Measurements from ENCODE around the gene PCGF3.

- TF ChIP-seq, protein P1, sequence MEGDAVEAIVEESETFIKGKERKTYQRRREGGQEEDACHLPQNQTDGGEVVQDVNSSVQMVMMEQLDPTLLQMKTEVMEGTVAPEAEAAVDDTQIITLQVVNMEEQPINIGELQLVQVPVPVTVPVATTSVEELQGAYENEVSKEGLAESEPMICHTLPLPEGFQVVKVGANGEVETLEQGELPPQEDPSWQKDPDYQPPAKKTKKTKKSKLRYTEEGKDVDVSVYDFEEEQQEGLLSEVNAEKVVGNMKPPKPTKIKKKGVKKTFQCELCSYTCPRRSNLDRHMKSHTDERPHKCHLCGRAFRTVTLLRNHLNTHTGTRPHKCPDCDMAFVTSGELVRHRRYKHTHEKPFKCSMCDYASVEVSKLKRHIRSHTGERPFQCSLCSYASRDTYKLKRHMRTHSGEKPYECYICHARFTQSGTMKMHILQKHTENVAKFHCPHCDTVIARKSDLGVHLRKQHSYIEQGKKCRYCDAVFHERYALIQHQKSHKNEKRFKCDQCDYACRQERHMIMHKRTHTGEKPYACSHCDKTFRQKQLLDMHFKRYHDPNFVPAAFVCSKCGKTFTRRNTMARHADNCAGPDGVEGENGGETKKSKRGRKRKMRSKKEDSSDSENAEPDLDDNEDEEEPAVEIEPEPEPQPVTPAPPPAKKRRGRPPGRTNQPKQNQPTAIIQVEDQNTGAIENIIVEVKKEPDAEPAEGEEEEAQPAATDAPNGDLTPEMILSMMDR (IDR thresholded peaks at IDR 0.05): no peak
- no peak for TF ChIP-seq POLR2AphosphoS5 (IDR thresholded peaks at IDR 0.05)
- TF ChIP-seq POLR2A (IDR thresholded peaks at IDR 0.05): no peak
Measured at GRCh38 chr4:666436-666810, 39.2 kb upstream of the PCGF3 start.

Measured in transverse colon (tissue), 4 donors.